Mammary epithelial cell (primary cell): ENCODE measurements around the gene LY86.

ENCODE experiments used
- EZH2 ChIP-seq: IDR thresholded peaks from 2 replicates; pipeline ENCODE4 v1.6.1; 2012; ENCODE audit warnings: low read length, inconsistent platforms, borderline replicate concordance
- TF ChIP-seq, protein P1 (sequence below), 2 donors: IDR thresholded peaks in 1 of 2; conservative IDR thresholded peaks in 1 of 2; 2 replicates each; pipeline ENCODE4 v1.5.1; 2011 to 2012; ENCODE audit warnings: inconsistent platforms in 2 of 2, low read length in 2 of 2, mild to moderate bottlenecking in 2 of 2, control low read depth in 1 of 2, low read depth in 1 of 2; ENCODE audit not compliant: insufficient read depth in 1 of 2; ENCODE audit errors: extremely low read depth in 1 of 2

DNA sequence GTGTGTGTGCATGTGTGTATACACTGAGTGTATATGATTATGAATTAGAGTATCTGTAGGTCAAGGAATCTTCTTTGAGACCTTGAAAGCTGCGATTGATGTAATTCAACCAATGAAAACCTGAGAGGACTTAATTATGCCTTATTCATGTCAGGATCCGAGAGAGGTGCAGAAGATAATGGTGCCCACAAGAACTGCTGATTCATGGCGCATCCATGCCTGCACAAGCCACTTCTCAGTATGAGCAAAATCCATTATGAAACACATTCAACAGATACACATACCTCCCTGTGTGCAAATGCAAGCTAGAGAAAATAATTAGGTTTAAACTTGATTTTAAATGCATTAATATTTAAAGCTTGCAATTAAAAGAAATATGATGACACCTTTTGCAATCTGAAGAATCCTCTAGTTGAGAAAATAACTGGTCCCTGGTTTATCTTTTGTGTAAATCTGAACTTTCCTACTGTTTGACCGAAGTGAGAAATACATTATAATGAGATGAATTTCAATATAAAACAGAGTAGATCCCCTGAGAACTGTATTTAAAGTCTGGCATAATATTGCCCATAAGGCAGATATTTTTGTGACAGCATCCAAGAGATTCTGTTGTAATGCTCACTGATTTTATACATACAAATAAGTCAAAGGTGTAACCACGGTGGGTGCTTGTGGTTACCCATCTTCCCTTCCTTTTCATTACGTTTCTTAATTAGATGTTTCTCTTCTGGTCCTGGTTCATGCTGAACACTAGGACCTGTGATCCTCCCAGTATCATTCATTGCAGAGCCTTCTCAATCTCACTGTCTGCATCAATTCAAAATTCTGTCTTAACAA, 45.6 kb downstream of the LY86 start:
- TF ChIP-seq, protein P1, sequence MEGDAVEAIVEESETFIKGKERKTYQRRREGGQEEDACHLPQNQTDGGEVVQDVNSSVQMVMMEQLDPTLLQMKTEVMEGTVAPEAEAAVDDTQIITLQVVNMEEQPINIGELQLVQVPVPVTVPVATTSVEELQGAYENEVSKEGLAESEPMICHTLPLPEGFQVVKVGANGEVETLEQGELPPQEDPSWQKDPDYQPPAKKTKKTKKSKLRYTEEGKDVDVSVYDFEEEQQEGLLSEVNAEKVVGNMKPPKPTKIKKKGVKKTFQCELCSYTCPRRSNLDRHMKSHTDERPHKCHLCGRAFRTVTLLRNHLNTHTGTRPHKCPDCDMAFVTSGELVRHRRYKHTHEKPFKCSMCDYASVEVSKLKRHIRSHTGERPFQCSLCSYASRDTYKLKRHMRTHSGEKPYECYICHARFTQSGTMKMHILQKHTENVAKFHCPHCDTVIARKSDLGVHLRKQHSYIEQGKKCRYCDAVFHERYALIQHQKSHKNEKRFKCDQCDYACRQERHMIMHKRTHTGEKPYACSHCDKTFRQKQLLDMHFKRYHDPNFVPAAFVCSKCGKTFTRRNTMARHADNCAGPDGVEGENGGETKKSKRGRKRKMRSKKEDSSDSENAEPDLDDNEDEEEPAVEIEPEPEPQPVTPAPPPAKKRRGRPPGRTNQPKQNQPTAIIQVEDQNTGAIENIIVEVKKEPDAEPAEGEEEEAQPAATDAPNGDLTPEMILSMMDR (conservative IDR thresholded peaks at IDR 0.05 in 1 of 2, IDR thresholded peaks at IDR 0.05 in 1 of 2; ENCODE audit: extremely low read depth in 1 of 2, insufficient read depth in 1 of 2, low read depth in 1 of 2, low read length in 2 of 2), result no peak
- TF ChIP-seq EZH2, result no peak
